Smooth muscle cell (in vitro differentiated cells): Measurements from ENCODE around the gene NRXN3. TPM values are rescaled to one million over a fixed set of nuclear protein-coding genes. Genes with fewer than 3 reads are reported as not detected.

Experiments used
- DNase-seq: peaks from one replicate; lab custom pipeline; 2025; ENCODE audit not compliant: unreplicated experiment; lab: John Stamatoyannopoulos, UW
- H2AFZ ChIP-seq: fragments of 200-600 bp; sonication (generic); 2 replicates; pipeline ENCODE4 v1.6.0; 2016; ENCODE audit warnings: antibody characterized with exemption, low read depth, mild to moderate bottlenecking
- H3F3A ChIP-seq: fragments of 200-600 bp; sonication (generic); 2 replicates; pipeline ENCODE4 v1.6.0; 2017; ENCODE audit warnings: antibody characterized with exemption, low read depth
- H3K27ac ChIP-seq: fragments of 200-600 bp; sonication (generic); 2 replicates; pipeline ENCODE4 v1.5.1; 2016; ENCODE audit warnings: low read depth, mild to moderate bottlenecking
- H3K27me3 ChIP-seq: fragments of 200-600 bp; sonication (generic); 2 replicates; pipeline ENCODE4 v1.6.1; 2016; ENCODE audit warnings: low read depth, mild to moderate bottlenecking
- H3K36me3 ChIP-seq: fragments of 200-600 bp; sonication (generic); 2 replicates; pipeline ENCODE4 v1.5.1; 2016; ENCODE audit warnings: low read depth
- H3K4me1 ChIP-seq: fragments of 200-600 bp; sonication (generic); 2 replicates; pipeline ENCODE4 v1.5.1; 2016; ENCODE audit warnings: low read depth
- H3K4me2 ChIP-seq: fragments of 200-600 bp; sonication (generic); 2 replicates; pipeline ENCODE4 v1.6.0; 2016; ENCODE audit warnings: mild to moderate bottlenecking
- H3K4me3 ChIP-seq: fragments of 200-600 bp; sonication (generic); 2 replicates; pipeline ENCODE4 v1.5.1; 2016; ENCODE audit warnings: mild to moderate bottlenecking
- H3K79me2 ChIP-seq: fragments of 200-600 bp; sonication (generic); 2 replicates; pipeline ENCODE4 v1.6.0; 2016; ENCODE audit warnings: low read depth, mild to moderate bottlenecking
- H3K9ac ChIP-seq: fragments of 200-600 bp; sonication (generic); 2 replicates; pipeline ENCODE4 v1.6.0; 2016; ENCODE audit warnings: low read depth
- H3K9me3 ChIP-seq: fragments of 200-600 bp; sonication (generic); replicated peaks from 2 replicates; pipeline ENCODE4 v1.5.1; 2016; ENCODE audit warnings: low read depth
- H4K20me1 ChIP-seq: fragments of 200-600 bp; sonication (generic); 2 replicates; pipeline ENCODE4 v1.6.0; 2016; ENCODE audit warnings: low read depth
- CTCF ChIP-seq: fragments of 200-600 bp; sonication (generic); IDR thresholded peaks from 2 replicates; pipeline ENCODE4 v1.5.1; 2017; ENCODE audit warnings: borderline replicate concordance, mild to moderate bottlenecking, antibody characterized with exemption; ENCODE audit not compliant: insufficient read depth, poor library complexity, severe bottlenecking
- WGBS: methylation state at CpG from one replicate; pipeline ENCODE4 v1.1.7; 2016; ENCODE audit warnings: low lambda C conversion rate; 5-methylcytosine and 5-hydroxymethylcytosine counted together
- polyA plus RNA-seq: library from polyadenylated mRNA; unstranded; fragments of >200 nt; fragmentation: Nextera tagmentation; extraction: Ambion mirVana; gene quantifications from 2 replicates; pipeline ENCODE4 v1.2.1, GENCODE V29; 2016
- total RNA-seq: library from RNA; depleted of rRNA; stranded (reverse); fragments of >200 nt; gene quantifications from 2 replicates; pipeline ENCODE4 v1.2.3, GENCODE V29; 2014

Gene NRXN3
- total and polyA plus RNA-seq, 2 experiments from 2014 or later: 1.2 to 7.0 TPM

GRCh38 chr14:79418649-79419415, 1248.7 kb downstream of the NRXN3 start:
- Histone ChIP-seq H2AFZ (no peak overlapping the region), H4K20me1 (no peaks in the 10 kb centered on the region), H3K36me3 (no peaks in the 10 kb centered on the region), H3K27me3 (no peaks in the 10 kb centered on the region), H3K9ac (no peak overlapping the region), H3K27ac (no peak overlapping the region), H3K9me3 (no peaks in the 10 kb centered on the region), H3K4me1 (no peaks in the 10 kb centered on the region), H3F3A (no peaks in the 10 kb centered on the region), H3K79me2 (no peaks in the 10 kb centered on the region), H3K4me3 (no peak overlapping the region), H3K4me2 (no peak overlapping the region)
- WGBS: 84% methylated on average over 5 of the region's 5 CpGs
- no peak for DNase-seq
- no peak for TF ChIP-seq CTCF

- no peak overlapping the region for H3K4me2 ChIP-seq
- no peak for DNase-seq
- H3K4me1 ChIP-seq: no peaks in the 10 kb centered on the region
- H3K4me3 ChIP-seq: no peak overlapping the region
- 68% methylated on average over 1 of the region's 1 CpG for WGBS
- H3F3A ChIP-seq: no peaks in the 10 kb centered on the region
- H3K9ac ChIP-seq: no peak overlapping the region
- no peak overlapping the region for H2AFZ ChIP-seq
- no peaks in the 10 kb centered on the region for H4K20me1 ChIP-seq
- no peaks in the 10 kb centered on the region for H3K27me3 ChIP-seq
- H3K79me2 ChIP-seq: no peaks in the 10 kb centered on the region
- no peaks in the 10 kb centered on the region for H3K36me3 ChIP-seq
- H3K9me3 ChIP-seq: no peaks in the 10 kb centered on the region
- no peak overlapping the region for H3K27ac ChIP-seq
- no peak for TF ChIP-seq CTCF
These were observed 1249.6 kb downstream of the NRXN3 start for GRCh38 chr14:79419571-79420327.

DNA sequence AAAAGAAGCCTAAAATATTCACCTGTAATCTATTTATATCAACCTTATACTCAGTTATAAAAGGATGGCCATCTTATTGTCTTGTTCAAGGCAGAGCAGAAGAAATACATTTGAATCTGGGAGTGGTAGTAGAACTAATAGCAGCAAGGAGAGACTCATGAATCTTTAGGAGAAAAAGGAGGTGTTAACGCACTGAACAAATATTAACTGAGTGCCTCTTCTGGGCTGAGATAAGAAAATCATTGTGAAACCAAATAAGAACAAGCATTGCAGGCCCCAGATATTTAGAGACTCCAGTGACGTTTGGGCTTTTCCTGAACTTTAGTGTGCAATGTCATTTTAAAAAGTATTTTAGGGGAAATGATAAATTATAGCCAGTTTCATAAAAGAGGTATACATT, 1250.6 kb downstream of the NRXN3 start:
- Histone ChIP-seq H3K36me3 (no peaks in the 10 kb centered on the region), H2AFZ (no peak overlapping the region), H3K9me3 (no peaks in the 10 kb centered on the region), H3K27me3 (no peaks in the 10 kb centered on the region), H3K79me2 (no peaks in the 10 kb centered on the region), H3K4me3 (no peak overlapping the region), H3K9ac (no peak overlapping the region), H3F3A (no peaks in the 10 kb centered on the region), H3K4me2 (no peak overlapping the region), H3K4me1 (no peaks in the 10 kb centered on the region), H3K27ac (no peak overlapping the region), H4K20me1 (no peaks in the 10 kb centered on the region)
- DNase-seq: no peak
- TF ChIP-seq CTCF: no peak
- WGBS: 76% methylated on average over 2 of the region's 2 CpGs
